Skin epidermis (tissue), 12 donors: Measurements from ENCODE around the gene FAM89A.
"Not testable (repeated sequence)": the region's sequence is repeated elsewhere in the genome, so short reads cannot be mapped to it uniquely, and the experiment has no call there.

ENCODE experiments used
- H3K27ac ChIP-seq, 21 experiments: fragments of 200-600 bp; sonication (generic) in 11 of 21; one replicate each; pipeline ENCODE4 v1.5.0; 2020; ENCODE audit warnings: mild to moderate bottlenecking in 3 of 21, inconsistent platforms in 2 of 21, moderate library complexity in 2 of 21
- H3K4me3 ChIP-seq, 7 experiments: fragments of 200-600 bp; sonication (generic) in 2 of 7; one replicate each; pipeline ENCODE4 v1.5.0; 2020; ENCODE audit warnings: inconsistent platforms in 2 of 7, mild to moderate bottlenecking in 2 of 7, moderate library complexity in 1 of 7

FAM89A gene

GRCh38 chr1:231058416-231059109, 18.5 kb upstream of the FAM89A start:
- no peak overlapping the region for H3K27ac ChIP-seq
- H3K4me3 ChIP-seq, result no peak overlapping the region

- H3K4me3 ChIP-seq, result no peak overlapping the region
- H3K27ac ChIP-seq, result no peak overlapping the region
Observed at GRCh38 chr1:231057410-231057809, 17.4 kb upstream of the FAM89A start.

GRCh38 chr1:231055271-231055670, 15.2 kb upstream of the FAM89A start:
- H3K4me3 ChIP-seq, result no peak overlapping the region

DNA sequence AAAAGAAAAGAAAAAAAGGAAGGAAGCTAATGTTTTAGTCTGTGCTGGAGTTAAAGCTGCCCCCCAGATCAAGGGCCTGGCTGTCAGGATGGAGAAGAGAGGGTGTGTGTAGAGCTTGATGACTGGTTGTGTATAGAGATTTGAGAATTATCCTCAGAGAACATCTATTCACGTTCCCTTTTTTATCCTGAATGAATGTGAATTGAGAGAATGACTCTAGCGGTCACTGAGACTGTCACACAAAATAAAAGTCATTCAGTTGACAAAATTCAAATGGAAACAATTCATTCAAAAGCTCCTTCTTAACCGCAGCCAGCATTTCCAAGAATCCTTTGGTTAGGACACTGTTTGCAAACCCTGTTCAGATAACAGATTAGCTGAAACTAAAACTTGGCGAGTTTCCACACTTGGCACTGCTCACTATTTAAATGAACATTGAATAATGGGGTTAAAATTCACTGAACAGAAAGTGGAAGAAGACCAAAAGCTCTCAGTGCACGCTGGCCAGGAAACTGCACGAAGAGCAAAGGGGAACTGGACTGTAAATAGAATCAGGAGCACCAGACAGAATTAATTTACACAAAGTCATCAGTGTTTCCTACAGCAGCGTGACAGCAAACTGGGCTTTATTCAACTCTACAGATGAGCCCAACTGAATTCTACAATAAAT, 13.6 kb upstream of the FAM89A start:
- H3K27ac ChIP-seq, result peak overlapping the region in 3 of 21 experiments; percentile 2 to 28 (median 20)
- H3K4me3 ChIP-seq, result no peak overlapping the region

More at GRCh38 chr1:231055271-231055670, 15.2 kb upstream of the FAM89A start:
- H3K27ac ChIP-seq, result no peak overlapping the region

GRCh38 chr1:231052777-231053176, 12.7 kb upstream of the FAM89A start:
- no peak overlapping the region for H3K4me3 ChIP-seq
- no peak overlapping the region for H3K27ac ChIP-seq

DNA sequence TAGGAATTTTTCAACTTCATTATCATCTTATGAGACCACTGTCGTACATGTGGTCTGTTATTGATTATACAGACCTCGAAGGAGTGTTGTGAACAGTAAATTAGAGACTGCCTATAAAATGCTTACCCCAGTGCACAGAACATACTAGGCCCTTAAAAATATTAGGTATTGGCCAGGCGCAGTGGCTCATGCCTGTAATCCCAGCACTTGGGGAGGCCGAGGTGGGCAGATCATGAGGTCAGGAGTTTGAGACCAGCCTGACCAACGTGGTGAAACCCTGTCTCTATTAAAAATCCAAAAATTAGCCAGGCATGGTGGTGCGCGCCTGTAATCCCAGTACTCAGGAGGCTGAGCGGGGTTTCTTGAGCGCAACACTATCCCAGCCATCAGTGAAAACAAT, 10.9 kb upstream of the FAM89A start:
- H3K4me3 ChIP-seq, H3K27ac ChIP-seq: not testable (repeated sequence)

DNA sequence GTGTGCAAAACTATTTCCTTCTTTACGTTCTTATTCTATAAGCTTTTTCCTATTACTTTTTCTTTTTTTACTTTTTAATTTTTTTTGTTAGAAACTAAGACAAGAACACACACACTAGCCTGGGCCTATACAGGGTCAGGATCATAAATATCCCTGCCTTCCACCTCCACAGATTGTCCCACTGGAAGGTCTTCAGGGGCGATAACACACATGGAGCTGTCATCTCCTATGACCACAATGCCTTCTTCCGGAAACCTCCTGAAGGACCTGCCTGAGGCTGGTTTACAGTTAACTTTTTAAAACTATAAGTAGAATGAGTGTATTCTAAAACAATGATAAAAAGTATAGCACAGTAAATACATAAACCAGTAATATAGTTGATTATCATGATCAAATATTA, 10.3 kb upstream of the FAM89A start:
- H3K4me3 ChIP-seq, result no peak overlapping the region
- H3K27ac ChIP-seq, result no peak overlapping the region

- Histone ChIP-seq H3K4me3 (no peak overlapping the region), H3K27ac (no peak overlapping the region)
Observed at GRCh38 chr1:231049121-231049979, 9.3 kb upstream of the FAM89A start.

DNA sequence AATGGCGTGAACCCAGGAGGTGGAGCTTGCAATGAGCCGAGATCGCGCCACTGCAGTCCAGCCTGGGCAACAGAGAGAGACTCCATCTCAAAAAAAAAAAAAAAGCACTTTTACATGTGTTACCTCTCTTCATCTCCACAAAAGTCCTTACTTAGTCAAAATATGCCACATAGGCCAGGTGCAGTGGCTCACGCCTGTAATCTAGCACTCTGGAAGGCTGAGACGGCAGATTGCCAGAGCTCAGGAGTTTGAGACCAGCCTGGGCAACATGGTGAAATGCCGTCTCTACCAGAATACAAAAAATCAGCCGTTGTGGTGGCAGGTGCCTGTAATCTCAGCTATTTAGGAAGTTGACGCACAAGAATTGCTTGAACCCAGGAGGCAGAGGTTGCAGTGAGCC, 8.4 kb upstream of the FAM89A start:
- not testable (repeated sequence) for H3K4me3 ChIP-seq, H3K27ac ChIP-seq

GRCh38 chr1:231047529-231047928, 7.5 kb upstream of the FAM89A start:
- H3K27ac ChIP-seq, H3K4me3 ChIP-seq: not testable (repeated sequence)

GRCh38 chr1:231046730-231047395, 6.8 kb upstream of the FAM89A start:
- no peak overlapping the region for H3K4me3 ChIP-seq
- H3K27ac ChIP-seq, result no peak overlapping the region

DNA sequence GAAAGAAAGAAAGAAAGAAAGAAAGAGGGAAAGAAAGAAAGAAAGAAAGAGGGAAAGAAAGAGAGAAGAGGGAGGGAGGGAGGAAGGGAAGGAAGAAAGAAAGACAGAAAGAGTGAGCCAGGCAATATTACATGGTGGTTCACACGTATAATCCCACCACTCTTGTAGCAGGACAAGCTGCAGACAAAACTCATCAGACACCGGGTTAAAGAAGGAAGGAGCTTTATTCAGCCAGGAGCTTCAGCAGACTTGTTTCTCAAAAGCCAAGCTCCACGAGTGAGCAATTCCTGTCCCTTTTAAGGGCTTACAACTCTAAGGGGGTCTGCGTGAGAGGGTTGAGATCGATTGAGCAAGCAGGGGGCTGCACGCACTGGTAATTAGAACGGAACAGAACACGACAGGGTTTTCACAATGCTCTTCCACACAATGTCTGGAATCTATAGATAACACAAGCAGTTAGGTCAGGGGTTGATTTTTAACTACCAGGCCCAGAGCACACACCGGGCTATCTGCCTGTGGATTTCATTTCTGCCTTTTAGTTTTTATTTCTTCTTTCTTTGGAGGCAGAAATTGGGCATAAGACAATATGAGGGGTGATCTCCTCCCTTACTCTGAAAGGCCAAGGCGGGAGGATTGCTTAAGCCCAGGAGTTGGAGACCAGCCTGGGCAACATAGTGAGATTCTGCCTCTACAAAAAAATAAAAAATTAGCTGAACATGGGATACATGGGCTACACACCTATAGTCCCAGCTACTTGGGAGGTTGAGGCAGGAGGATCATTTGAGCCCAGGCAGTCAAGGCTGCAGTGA, 6.1 kb upstream of the FAM89A start:
- H3K27ac ChIP-seq, H3K4me3 ChIP-seq: not testable (repeated sequence)

DNA sequence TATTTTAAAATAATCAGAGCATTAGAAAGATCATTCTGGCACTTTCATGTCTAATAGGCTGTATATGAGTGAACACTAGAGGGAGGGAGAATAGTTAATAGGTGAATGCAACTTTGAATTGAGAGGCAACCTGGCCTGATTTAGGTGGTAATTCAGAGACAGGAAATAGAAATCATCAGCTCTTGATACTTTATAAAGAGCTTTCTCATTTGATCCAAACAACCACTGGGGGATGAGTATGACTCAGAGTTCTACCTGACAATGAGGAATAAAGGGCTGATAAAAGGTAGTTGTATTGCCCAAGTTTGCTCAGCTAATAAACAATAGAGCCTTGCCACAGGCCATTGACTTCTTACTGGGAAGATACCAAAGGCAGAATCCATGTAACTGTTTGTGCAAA, 5.2 kb upstream of the FAM89A start:
- Histone ChIP-seq H3K4me3 (no peak overlapping the region), H3K27ac (no peak overlapping the region)

- H3K27ac ChIP-seq, result no peak overlapping the region
- H3K4me3 ChIP-seq, result no peak overlapping the region
Observed at GRCh38 chr1:231044588-231044987, 4.5 kb upstream of the FAM89A start.

DNA sequence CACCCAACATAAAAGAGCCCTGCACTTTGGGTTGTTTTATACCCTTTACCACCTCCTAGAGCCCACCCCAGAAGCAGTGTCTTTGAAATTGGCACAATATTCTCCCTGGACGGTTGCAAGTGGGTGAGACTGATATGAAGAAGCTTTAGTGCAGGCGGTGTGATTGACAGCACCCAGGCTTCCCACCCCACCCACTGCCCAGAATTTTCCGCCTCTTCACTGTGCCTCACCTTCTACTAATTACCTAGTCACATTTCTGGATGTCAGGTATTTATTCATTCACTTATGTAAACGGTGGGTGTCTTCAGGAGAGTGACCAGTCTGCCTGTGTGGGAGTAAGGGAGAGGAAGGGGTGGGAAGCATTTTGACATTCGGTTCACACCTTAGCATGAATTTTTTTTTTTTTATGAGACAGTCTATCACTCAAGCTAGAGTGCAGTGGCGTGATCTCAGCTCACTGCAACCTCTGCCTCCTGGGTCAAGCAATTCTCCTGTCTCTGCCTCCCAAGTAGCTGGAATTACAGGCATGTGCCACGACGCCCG, 1.7 kb upstream of the FAM89A start:
- Histone ChIP-seq H3K27ac (no peak overlapping the region), H3K4me3 (no peak overlapping the region)

- Histone ChIP-seq H3K27ac (peak overlapping the region in 14 of 21 experiments; percentile 25 to 76 (median 58)), H3K4me3 (peak overlapping the region; percentile 64 to 95 (median 86))
Observed at GRCh38 chr1:231040800-231041718, 1.0 kb upstream of the FAM89A start.

DNA sequence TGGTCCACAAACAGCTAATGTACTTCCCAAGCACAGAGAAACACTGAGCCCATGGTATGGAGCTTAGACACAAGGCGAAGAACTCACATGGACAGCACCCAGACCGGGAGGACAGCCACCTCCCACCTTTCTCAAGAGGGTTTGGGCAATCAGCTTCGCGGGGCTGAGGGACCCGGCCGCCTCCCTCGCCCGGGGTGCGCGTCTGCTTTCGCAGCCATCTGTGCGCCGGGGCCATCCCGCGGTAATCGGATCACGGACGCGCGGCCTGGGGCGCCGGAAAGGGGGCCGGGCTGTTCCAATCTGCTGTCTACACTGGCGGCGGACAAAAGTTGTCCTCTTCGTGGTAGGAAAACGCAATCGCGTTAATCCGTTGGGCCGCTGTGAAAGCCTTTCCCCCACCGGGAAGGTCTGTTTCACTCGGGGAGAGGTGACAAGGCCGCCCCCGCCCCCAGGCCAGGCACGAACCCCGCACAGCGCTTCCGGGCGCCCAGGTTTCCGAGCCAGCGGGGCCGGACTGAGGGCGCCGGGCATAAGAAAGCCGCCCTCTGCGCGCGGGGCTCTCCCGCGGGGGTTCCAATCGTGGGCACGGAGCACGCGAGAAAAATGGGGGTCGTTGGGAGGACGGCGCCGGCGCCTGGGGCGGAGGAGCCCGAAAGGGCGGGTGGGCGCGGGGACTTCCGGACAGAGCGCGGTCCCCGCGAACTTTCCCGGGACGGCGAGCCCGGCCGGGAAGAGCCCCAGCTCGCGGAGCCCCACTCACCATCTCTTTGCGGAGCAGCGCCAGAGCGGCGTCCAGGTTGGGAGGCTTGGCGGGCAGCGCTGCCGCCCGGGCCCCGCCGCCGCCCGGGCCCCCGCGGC, 664 bp downstream of the FAM89A start:
- Histone ChIP-seq H3K27ac (peak overlapping the region; percentile 48 to 91 (median 75)), H3K4me3 (peak overlapping the region; percentile 64 to 95 (median 86))
